Measurements from ENCODE around the gene STK39.
A peak's percentile ranks its signal among the peaks of the same experiment; 100 is the strongest.
"Not testable (repeated sequence)": the region's sequence is repeated elsewhere in the genome, so short reads cannot be mapped to it uniquely, and the experiment has no call there.

STK39 gene

GRCh38 chr2:168247341-168248261 is at the start of gene STK39:
TSS of gene STK39 (minus strand) at chr2:168247595. CDS start at chr2:168247435, 160 bp downstream.
- peak; percentile 60 for DNase-seq

- no peak for DNase-seq
Observed at GRCh38 chr2:168295051-168295450, 47.7 kb upstream of the STK39 start.

- no peak for DNase-seq
Observed at GRCh38 chr2:168294409-168294808, 47.0 kb upstream of the STK39 start.

GRCh38 chr2:168293766-168294165 is 46.4 kb upstream of the STK39 start:
- DNase-seq: no peak

- DNase-seq: no peak
Observed at GRCh38 chr2:168290391-168290790, 43.0 kb upstream of the STK39 start.

GRCh38 chr2:168289880-168290279 is 42.5 kb upstream of the STK39 start:
- no peak for DNase-seq

GRCh38 chr2:168286535-168286934 is 39.1 kb upstream of the STK39 start:
- DNase-seq: no peak

- no peak for DNase-seq
Observed at GRCh38 chr2:168278424-168278888, 31.1 kb upstream of the STK39 start.

- DNase-seq: no peak
Observed at GRCh38 chr2:168277276-168277675, 29.9 kb upstream of the STK39 start.

- DNase-seq: no peak
Observed at GRCh38 chr2:168272225-168272624, 24.8 kb upstream of the STK39 start.

GRCh38 chr2:168262926-168263325 is 15.5 kb upstream of the STK39 start:
- not testable (repeated sequence) for DNase-seq

- DNase-seq: no peak
Observed at GRCh38 chr2:168256448-168256847, 9.1 kb upstream of the STK39 start.

GRCh38 chr2:168255866-168256265 is 8.5 kb upstream of the STK39 start:
- DNase-seq: no peak

GRCh38 chr2:168255103-168255502 is 7.7 kb upstream of the STK39 start:
- DNase-seq: no peak

- DNase-seq: no peak
Observed at GRCh38 chr2:168254158-168254935, 7.0 kb upstream of the STK39 start.

GRCh38 chr2:168253379-168253778 is 6.0 kb upstream of the STK39 start:
- no peak for DNase-seq

GRCh38 chr2:168252976-168253375 is 5.6 kb upstream of the STK39 start:
- DNase-seq: no peak

GRCh38 chr2:168246483-168247340 is 683 bp downstream of the STK39 start:
- no peak for DNase-seq

- DNase-seq: peak; percentile 43
Observed at GRCh38 chr2:168246072-168246482, 1.3 kb downstream of the STK39 start.

GRCh38 chr2:168245074-168245825 is 2.1 kb downstream of the STK39 start:
- DNase-seq: no peak

GRCh38 chr2:168244318-168244717 is 3.1 kb downstream of the STK39 start:
- DNase-seq: peak; percentile 72

GRCh38 chr2:168243061-168243460 is 4.3 kb downstream of the STK39 start:
- DNase-seq: no peak

All from DMS79 (cell line).